Skeletal muscle satellite cell (primary cell): ENCODE results near the gene SH2D6.

Source experiments
- H3K27me3 ChIP-seq: 2 replicates; pipeline ENCODE4 v1.7.0; 2013; ENCODE audit warnings: low read length; ENCODE audit not compliant: control insufficient read depth, insufficient read depth
- H3K36me3 ChIP-seq: 2 replicates; pipeline ENCODE4 v1.7.0; 2013; ENCODE audit warnings: mild to moderate bottlenecking, control low read depth, low read length; ENCODE audit not compliant: insufficient read depth
- H3K4me1 ChIP-seq: 2 replicates; pipeline ENCODE4 v1.7.0; 2013; ENCODE audit warnings: low read length; ENCODE audit not compliant: control insufficient read depth, insufficient read depth
- H3K4me2 ChIP-seq: 2 replicates; pipeline ENCODE4 v1.7.0; 2013; ENCODE audit warnings: mild to moderate bottlenecking, low read length
- H3K4me3 ChIP-seq: 2 replicates; pipeline ENCODE4 v1.7.0; 2013; ENCODE audit warnings: low read length
- H3K9ac ChIP-seq: 2 replicates; pipeline ENCODE4 v1.7.0; 2013; ENCODE audit warnings: mild to moderate bottlenecking, low read depth, low read length, moderate library complexity
- H3K9me3 ChIP-seq: replicated peaks from 2 replicates; pipeline ENCODE4 v1.7.0; 2013; ENCODE audit warnings: mild to moderate bottlenecking, control low read depth, low read length

Gene SH2D6

DNA sequence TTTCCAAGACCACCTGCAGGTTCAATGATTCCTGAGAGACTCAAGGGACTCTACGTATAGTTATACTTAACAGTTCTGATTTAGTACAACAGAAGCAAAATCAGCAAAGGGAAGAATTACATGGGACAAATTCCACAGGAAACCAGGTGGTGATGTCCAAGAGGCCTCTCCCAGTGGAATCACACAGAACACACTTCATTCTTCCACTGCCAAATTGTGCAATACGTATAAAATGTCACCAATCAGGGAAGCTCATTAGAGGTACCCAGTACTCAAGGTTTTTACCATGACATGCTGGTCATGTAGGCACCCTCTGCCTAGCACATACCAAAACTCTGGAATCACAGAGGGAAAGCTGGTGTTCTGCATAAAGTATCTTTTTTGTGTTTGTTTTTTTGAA is 30.8 kb upstream of the SH2D6 start:
- H3K36me3 ChIP-seq = peaks cover 36% of the 10 kb centered on the region

DNA sequence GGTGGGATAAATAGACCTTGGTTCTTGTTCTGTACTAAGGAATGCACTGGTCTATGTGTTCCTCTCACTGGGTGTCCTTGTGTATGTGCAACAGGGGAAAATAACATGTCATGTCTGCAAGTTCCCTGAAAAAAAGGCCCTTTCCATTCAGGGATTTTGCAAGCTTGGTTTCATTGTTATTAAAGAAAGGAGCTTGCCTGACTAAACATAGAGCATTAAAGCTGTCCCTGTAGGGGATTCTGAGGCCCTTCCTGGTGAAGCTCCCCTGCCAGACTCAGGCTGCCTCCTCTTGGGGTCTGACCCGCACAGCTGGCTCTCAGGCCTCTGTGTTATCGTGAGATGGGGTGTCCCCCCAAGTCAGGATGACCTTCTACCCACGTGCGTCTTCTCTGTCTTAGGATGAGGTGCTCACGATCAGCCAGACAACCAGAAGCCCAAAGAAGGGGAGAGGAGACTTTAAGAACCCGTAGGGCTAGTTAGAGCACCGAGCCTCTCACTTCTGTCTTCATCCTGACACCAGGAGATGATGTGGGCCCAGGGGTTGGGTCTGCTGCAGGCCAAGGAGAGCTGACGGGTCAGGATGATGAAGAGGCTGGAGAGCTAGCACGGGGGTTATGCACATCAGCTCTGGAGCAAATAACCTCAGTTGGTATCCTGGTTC is 29.5 kb upstream of the SH2D6 start:
- Histone ChIP-seq H3K4me2 (no peak overlapping the region), H3K9me3 (no peaks in the 10 kb centered on the region), H3K36me3 (peaks cover 31% of the 10 kb centered on the region), H3K27me3 (no peaks in the 10 kb centered on the region), H3K4me1 (peaks cover 5% of the 10 kb centered on the region), H3K4me3 (no peak overlapping the region), H3K9ac (no peak overlapping the region)

More for the DNA sequence above, 30.8 kb upstream of the SH2D6 start:
- Histone ChIP-seq H3K27me3 (no peaks in the 10 kb centered on the region), H3K9me3 (no peaks in the 10 kb centered on the region), H3K9ac (no peak overlapping the region), H3K4me2 (no peak overlapping the region), H3K4me1 (peaks cover 8% of the 10 kb centered on the region), H3K4me3 (no peak overlapping the region)

DNA sequence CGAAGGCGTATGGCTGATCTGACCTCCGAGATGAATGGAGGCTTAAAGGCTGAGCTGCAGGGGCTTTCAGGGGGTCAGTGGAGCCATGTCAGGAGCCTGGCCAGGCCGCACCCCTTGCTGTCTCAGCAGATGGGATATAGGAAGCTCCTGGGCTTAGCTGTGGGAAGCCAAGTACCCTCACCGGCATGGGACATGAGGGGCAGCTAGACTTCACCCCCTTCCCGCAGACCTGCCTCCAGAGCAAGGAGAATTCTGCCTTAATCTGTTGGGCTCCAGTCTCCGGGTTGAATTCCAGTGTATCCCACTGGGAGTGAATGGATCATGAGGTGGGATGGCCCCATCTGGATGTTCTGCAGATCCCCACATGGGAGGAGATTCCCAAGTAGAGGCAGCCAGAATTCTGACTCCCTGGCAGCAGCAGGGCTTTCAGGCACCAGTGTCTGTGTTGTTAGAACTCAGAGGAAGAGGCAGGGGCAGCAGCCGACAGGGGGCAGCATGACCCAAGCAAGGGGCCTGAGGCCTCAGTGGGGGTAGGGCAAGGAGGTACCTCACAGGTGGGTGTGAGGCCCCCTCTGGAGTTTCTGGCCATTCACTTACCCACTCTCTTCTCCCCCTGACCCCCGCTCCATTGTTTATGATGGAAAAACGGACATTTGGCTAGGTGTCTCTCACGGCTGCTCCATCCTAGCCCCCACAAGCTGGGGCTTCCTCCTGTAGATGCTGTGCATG is 27.4 kb upstream of the SH2D6 start:
- peaks cover 11% of the 10 kb centered on the region for H3K4me1 ChIP-seq
- no peak overlapping the region for H3K9ac ChIP-seq
- no peak overlapping the region for H3K4me2 ChIP-seq
- H3K36me3 ChIP-seq = peaks cover 24% of the 10 kb centered on the region
- H3K4me3 ChIP-seq = no peak overlapping the region
- H3K27me3 ChIP-seq = no peaks in the 10 kb centered on the region
- H3K9me3 ChIP-seq = no peaks in the 10 kb centered on the region

DNA sequence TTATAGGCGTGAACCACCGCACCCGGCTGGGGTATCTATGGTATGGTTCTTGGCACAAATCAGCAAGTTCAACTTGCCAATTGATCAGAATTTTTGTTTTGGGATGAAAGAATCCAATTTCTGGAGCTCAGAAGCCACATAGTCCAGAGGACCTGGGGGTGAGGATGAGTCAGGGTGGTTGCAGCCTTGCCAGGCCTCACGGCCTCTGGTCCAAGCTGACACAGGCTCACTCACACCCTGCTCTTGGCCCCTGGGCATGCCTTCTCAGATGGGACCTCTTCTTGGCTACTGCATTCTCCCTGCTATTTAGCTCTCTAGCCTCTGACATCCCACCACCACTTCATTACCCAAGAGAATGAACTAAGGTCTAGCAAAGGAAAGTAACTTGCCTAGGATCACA is 24.7 kb upstream of the SH2D6 start:
- no peaks in the 10 kb centered on the region for H3K9me3 ChIP-seq
- H3K27me3 ChIP-seq = no peaks in the 10 kb centered on the region
- H3K4me3 ChIP-seq = no peak overlapping the region
- peaks cover 15% of the 10 kb centered on the region for H3K36me3 ChIP-seq
- peaks cover 11% of the 10 kb centered on the region for H3K4me1 ChIP-seq
- H3K4me2 ChIP-seq = no peak overlapping the region
- no peak overlapping the region for H3K9ac ChIP-seq

DNA sequence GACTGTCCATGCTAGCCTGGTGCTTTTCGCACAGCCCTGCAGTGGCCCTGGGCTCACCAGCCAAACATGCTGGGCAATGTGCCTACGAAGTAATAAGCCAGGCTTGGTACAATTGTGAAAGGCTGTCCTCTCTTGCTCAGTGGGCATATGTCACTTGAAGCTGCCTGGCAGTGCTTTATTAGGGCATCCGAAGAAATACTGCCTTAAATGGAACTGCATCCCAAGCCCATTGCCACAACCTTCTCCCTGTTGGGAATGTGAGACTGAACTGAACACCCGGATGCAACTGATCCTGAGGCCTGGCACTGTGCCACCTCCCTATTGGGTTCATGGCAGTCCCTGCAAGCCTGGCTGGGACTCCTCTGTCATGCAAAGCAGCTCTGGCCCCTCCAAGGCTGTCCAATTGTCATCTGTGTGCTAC is 24.2 kb upstream of the SH2D6 start:
- no peak overlapping the region for H3K4me3 ChIP-seq
- H3K9me3 ChIP-seq = no peaks in the 10 kb centered on the region
- H3K9ac ChIP-seq = no peak overlapping the region
- no peak overlapping the region for H3K4me2 ChIP-seq
- H3K36me3 ChIP-seq = peaks cover 11% of the 10 kb centered on the region
- no peaks in the 10 kb centered on the region for H3K27me3 ChIP-seq
- H3K4me1 ChIP-seq = peaks cover 11% of the 10 kb centered on the region

DNA sequence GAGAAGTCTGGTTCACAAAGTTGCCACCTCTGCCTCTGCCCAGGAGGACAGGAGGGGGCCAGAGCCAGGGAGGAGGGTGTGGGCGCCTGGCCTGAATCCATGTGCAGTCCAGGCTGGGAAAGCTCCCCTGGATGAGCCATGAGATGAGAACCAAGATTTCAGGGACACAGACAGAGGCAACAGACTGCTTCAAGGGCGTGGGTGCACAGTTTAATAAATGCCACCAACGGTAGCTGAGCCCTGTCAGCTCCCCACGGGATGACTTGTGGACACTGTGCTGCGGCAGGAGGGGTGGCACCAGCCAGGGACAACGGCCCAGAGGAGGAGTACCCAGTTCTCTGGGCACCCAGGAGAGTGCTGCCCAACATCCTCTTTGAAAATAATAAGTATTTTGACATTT is 23.5 kb upstream of the SH2D6 start:
- no peaks in the 10 kb centered on the region for H3K27me3 ChIP-seq
- no peaks in the 10 kb centered on the region for H3K9me3 ChIP-seq
- no peak overlapping the region for H3K4me2 ChIP-seq
- no peak overlapping the region for H3K4me3 ChIP-seq
- H3K9ac ChIP-seq = no peak overlapping the region
- peaks cover 11% of the 10 kb centered on the region for H3K4me1 ChIP-seq
- H3K36me3 ChIP-seq = peaks cover 11% of the 10 kb centered on the region

DNA sequence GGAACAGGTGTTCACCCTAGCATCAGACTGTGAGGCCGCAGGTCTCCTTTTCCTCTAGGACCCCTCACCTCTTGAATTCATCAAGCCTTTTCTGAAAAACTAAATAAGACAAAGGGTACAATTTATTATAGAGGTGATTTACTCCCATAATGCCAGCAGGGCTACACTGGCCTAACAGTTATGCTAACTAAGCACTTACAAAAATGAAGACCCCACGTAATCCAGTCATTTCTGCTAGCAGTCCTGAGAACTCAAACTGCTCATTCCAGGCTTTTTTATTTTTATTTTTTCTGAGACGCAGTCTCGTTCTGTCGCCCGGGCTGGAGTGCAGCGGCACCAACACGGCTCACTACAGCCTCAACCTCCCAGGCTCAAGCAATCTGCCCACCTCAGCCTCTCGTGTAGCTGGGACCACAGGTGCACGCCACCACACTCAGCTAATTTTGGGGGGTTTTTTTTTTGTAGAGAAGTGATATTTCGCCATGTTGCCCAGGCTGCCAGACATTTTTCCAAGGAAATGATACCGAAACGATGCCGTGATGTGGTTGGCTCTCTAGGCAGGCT is 22.5 kb upstream of the SH2D6 start:
- Histone ChIP-seq H3K4me1 (peaks cover 11% of the 10 kb centered on the region), H3K4me2 (no peak overlapping the region), H3K9ac (no peak overlapping the region), H3K9me3 (no peaks in the 10 kb centered on the region), H3K27me3 (no peaks in the 10 kb centered on the region), H3K36me3 (peaks cover 1% of the 10 kb centered on the region), H3K4me3 (no peak overlapping the region)

DNA sequence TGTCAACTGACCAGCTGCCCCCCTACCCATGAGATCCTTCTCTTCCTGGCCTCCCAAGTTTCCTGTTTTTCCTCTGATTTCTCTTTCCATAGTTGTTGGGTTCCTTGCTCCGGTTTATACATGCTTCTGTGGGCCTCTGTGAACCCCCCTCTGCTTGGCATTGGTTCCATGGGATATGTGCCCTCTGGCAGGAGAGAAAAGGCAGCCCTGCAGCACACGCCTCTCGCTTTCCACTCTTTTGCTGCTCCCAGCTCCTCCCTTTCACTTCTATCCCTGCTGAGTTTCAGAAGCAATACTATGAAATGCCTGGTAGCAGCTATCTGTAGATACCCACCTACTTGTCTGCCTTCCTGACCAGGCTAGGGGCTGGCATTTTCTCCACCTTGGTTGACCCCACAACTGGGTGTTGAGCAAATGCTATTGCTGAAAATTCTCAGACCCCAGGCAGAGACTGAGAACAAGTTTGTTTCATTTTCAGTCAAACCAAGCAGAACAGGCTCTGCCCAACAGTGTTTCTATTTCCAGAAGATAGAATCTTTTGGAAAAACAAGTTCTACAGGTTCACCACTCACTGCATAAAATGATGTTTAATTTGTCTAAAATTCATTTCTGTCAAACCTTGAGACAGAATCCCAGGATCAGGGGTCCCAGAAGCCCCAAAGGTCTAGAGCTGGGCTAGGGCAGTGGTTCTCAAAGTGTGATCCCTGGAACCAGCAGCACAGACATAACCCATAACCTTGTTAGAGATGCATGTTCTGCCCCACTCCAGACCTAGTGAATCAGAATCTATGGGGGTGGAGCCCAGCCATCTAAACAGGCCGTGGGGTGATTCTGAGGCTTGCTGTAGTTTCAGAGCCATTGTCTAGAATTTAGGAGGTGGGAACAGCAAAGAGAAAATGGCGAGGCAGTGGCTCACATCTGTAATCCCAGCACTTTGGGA is 21.7 kb upstream of the SH2D6 start:
- H3K9me3 ChIP-seq = no peaks in the 10 kb centered on the region
- H3K9ac ChIP-seq = no peak overlapping the region

DNA sequence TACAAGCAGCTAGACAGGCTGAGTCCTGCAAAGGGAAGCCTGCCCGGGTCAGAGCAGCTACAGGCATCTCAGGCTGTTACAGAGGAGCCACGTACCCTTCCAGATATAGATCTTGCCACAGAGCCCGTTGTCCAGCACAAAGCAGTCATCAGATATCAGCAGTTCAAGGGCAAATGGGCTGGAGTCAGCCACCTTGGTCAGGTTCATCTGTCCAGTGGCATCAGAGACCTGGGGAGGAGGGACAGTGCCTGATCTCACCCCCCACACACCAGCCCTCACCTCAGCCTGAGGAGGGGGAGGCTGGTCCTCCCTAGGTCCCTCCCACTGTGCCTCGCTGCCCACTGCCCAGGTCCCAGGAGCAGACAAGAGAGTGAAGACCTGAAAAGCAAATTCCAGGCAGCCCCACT is 20.6 kb upstream of the SH2D6 start:
- Histone ChIP-seq H3K4me3 (no peak overlapping the region), H3K27me3 (no peaks in the 10 kb centered on the region), H3K9ac (no peak overlapping the region), H3K4me2 (no peak overlapping the region), H3K9me3 (no peaks in the 10 kb centered on the region), H3K36me3 (no peaks in the 10 kb centered on the region), H3K4me1 (peaks cover 11% of the 10 kb centered on the region)

More for the DNA sequence above, 21.7 kb upstream of the SH2D6 start:
- H3K27me3 ChIP-seq = no peaks in the 10 kb centered on the region
- no peak overlapping the region for H3K4me2 ChIP-seq
- no peak overlapping the region for H3K4me3 ChIP-seq
- peaks cover 11% of the 10 kb centered on the region for H3K4me1 ChIP-seq
- no peaks in the 10 kb centered on the region for H3K36me3 ChIP-seq

DNA sequence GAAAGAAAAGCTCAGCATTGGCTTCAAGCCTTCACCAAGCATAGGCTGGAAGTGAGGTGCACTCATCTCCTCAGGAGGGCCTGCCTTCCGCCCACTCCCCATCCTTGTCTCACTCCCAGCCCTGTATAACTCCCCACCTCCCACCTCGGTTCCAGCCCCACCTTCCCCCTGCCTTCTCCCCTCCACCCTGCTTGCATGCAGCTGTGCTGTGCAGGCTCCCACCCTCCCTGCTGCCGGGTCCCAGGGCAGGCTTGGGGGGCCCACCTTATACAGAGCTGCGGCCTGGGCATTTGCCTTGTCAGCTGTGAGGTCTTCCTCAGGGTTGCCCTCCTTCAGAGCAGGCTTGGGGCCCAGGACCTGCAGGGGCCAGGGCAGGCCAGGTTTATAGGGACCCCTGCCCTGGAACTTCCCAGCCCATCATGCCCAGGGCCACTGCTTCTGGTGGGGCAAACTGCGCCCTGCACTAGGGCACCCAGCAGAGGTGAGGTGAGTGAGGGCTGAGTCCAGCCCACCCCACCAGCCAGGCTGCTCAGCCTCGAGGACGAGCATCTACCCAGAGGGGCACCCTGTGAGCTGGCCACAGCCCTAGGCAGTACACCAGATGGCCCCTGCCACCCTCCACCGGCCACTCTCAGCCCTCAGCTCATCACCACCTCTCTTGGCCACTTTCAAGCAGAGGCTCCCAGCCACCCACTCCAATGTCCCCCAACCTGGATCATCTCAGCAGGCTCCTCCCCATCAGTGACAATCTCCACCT is 19.9 kb upstream of the SH2D6 start:
- Histone ChIP-seq H3K4me1 (peaks cover 11% of the 10 kb centered on the region), H3K27me3 (no peaks in the 10 kb centered on the region), H3K9ac (no peak overlapping the region), H3K4me2 (no peak overlapping the region), H3K4me3 (no peak overlapping the region), H3K36me3 (no peaks in the 10 kb centered on the region), H3K9me3 (no peaks in the 10 kb centered on the region)

DNA sequence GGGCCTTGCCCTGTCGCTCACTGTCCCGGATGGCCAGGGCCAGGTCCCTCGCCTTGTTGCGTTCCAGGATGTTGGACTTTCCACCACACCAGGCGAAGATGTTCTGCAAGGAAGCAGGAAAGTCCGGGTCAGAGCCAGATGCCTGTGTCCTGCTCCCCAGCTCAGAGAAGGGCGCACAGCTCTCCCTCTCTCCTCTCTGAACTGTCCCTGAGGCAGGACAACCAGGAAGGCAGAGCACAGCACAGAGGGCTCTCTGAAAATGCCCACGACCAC is 19.4 kb upstream of the SH2D6 start:
- Histone ChIP-seq H3K4me1 (peaks cover 5% of the 10 kb centered on the region), H3K36me3 (no peaks in the 10 kb centered on the region), H3K27me3 (no peaks in the 10 kb centered on the region), H3K9ac (no peak overlapping the region), H3K4me3 (no peak overlapping the region), H3K9me3 (no peaks in the 10 kb centered on the region), H3K4me2 (no peak overlapping the region)
